Left ventricle myocardium superior (tissue), 1 donor: ENCODE results near the gene GSTP1. TPM values are rescaled to one million over a fixed set of nuclear protein-coding genes. Genes with fewer than 3 reads are reported as not detected.
"Not testable (repeated sequence)": the region's sequence is repeated elsewhere in the genome, so short reads cannot be mapped to it uniquely, and the experiment has no call there.

ENCODE experiments used
- ATAC-seq: fragments of 200-7000 bp; cut with Tn5 transposase; one replicate; pipeline ENCODE4 v1.9.1; 2020; ENCODE audit warnings: mild to moderate bottlenecking, moderate library complexity
- DNase-seq: peaks from one replicate; pipeline ENCODE4 v3.0.0-alpha.2; 2020
- intact Hi-C: fragments of 100-400 bp; cut with micrococcal nuclease; formaldehyde crosslinking; loops from one replicate; pipeline ENCODE4 v1.11.0; 2022
- long read RNA-seq: library from polyadenylated mRNA; unstranded; transcript quantifications from one replicate; pipeline ENCODE4 v2.0.0, GENCODE V29; 2021
- total RNA-seq: library from RNA; stranded (reverse); fragmentation: NEBNext Ultra II Directional; extraction: Animal tissue kit (Norgen Biotek cat#: 25700); gene quantifications from one replicate; pipeline ENCODE4 v1.2.1, GENCODE V29; 2021
- donor health status: DM: no; HTN: yes; CAD: no; lungs with severe emphysema.

Gene GSTP1
- total RNA-seq: 360 TPM
- long read RNA-seq, transcript GSTP1-202 (7 exons, 961 nt): major isoform, 285 of 334 reads
- long read RNA-seq, partial matches to known transcripts: 43 of 334 reads
- long read RNA-seq, other reads (novel, unspliced or antisense): 4 of 334 reads

- intact Hi-C loops: no loop called here
- ATAC-seq (peak; percentile 97), DNase-seq (peak; percentile 97)
Observed at GRCh38 chr11:67583247-67584204, at the start of gene GSTP1. Gene GSTP1, plus strand, starts transcription at chr11:67583812. Its CDS starts 32 bp downstream, at chr11:67583844.

- intact Hi-C loops: no loop called here
- DNase-seq: no peak
- ATAC-seq: no peak
Observed at GRCh38 chr11:67534070-67534679, 49.4 kb upstream of the GSTP1 start.

- DNase-seq (no peak), ATAC-seq (no peak)
- intact Hi-C loops: no loop called here
Observed at GRCh38 chr11:67535561-67535960, 48.1 kb upstream of the GSTP1 start.

GRCh38 chr11:67538306-67538705 is 45.3 kb upstream of the GSTP1 start:
- intact Hi-C loops: no loop called here
- ATAC-seq (peak; percentile 38), DNase-seq (no peak)

GRCh38 chr11:67538823-67539505 is 44.6 kb upstream of the GSTP1 start:
- no peak for DNase-seq
- intact Hi-C loops: no loop called here
- ATAC-seq: no peak

GRCh38 chr11:67539550-67539949 is 44.1 kb upstream of the GSTP1 start:
- DNase-seq (no peak), ATAC-seq (no peak)
- intact Hi-C loops: no loop called here

- ATAC-seq: no peak
- DNase-seq: no peak
Observed at GRCh38 chr11:67541198-67541597, 42.4 kb upstream of the GSTP1 start.

GRCh38 chr11:67542169-67542568 is 41.4 kb upstream of the GSTP1 start:
- intact Hi-C loops: no loop called here
- ATAC-seq: no peak
- DNase-seq: no peak

More at GRCh38 chr11:67541198-67541597, 42.4 kb upstream of the GSTP1 start:
- intact Hi-C loops: no loop called here

- intact Hi-C loops: no loop called here
- ATAC-seq (no peak), DNase-seq (no peak)
Observed at GRCh38 chr11:67542971-67543370, 40.6 kb upstream of the GSTP1 start.

GRCh38 chr11:67543585-67543984 is 40.0 kb upstream of the GSTP1 start:
- intact Hi-C loops: no loop called here
- ATAC-seq: no peak

GRCh38 chr11:67544616-67545242 is 38.9 kb upstream of the GSTP1 start:
- intact Hi-C loops: no loop called here
- no peak for DNase-seq
- peak; percentile 50 for ATAC-seq

More at GRCh38 chr11:67543585-67543984, 40.0 kb upstream of the GSTP1 start:
- DNase-seq: no peak

GRCh38 chr11:67545280-67545679 is 38.3 kb upstream of the GSTP1 start:
- peak; percentile 91 for ATAC-seq
- DNase-seq: peak; percentile 85
- intact Hi-C loops: no loop called here

GRCh38 chr11:67548112-67548511 is 35.5 kb upstream of the GSTP1 start:
- ATAC-seq, intact Hi-C loops, DNase-seq: not testable (repeated sequence)

- DNase-seq: no peak
Observed at GRCh38 chr11:67548555-67549110, 35.0 kb upstream of the GSTP1 start.

GRCh38 chr11:67551127-67551526 is 32.5 kb upstream of the GSTP1 start:
- no peak for ATAC-seq

More at GRCh38 chr11:67548555-67549110, 35.0 kb upstream of the GSTP1 start:
- intact Hi-C loops: no loop called here
- no peak for ATAC-seq

GRCh38 chr11:67551697-67552096 is 31.9 kb upstream of the GSTP1 start:
- DNase-seq, ATAC-seq, intact Hi-C loops: not testable (repeated sequence)

More at GRCh38 chr11:67551127-67551526, 32.5 kb upstream of the GSTP1 start:
- no peak for DNase-seq
- intact Hi-C loops: no loop called here

GRCh38 chr11:67556244-67556643 is 27.4 kb upstream of the GSTP1 start:
- ATAC-seq (no peak), DNase-seq (no peak)

GRCh38 chr11:67558084-67558772 is 25.4 kb upstream of the GSTP1 start:
- DNase-seq (peak; percentile 78), ATAC-seq (peak; percentile 94)
- intact Hi-C loops: no loop called here

More at GRCh38 chr11:67556244-67556643, 27.4 kb upstream of the GSTP1 start:
- intact Hi-C loops: no loop called here
